CD4-positive, alpha-beta T cell treated with Interleukin-1 beta for 1 hour (primary cell): ENCODE measurements around the gene AQP12B.

Source experiments
- DNase-seq, 2 donors: peaks; one replicate each; pipeline ENCODE4 v3.0.0-alpha.2; 2020 to 2022

AQP12B gene

GRCh38 chr2:240631548-240632305 lies 51.0 kb downstream of the AQP12B start:
- no peak for DNase-seq

GRCh38 chr2:240630771-240631547 lies 51.7 kb downstream of the AQP12B start:
- no peak for DNase-seq

- DNase-seq, result no peak
These were observed 52.5 kb downstream of the AQP12B start for GRCh38 chr2:240629968-240630770.

GRCh38 chr2:240629619-240629967 lies 53.1 kb downstream of the AQP12B start:
- no peak for DNase-seq

GRCh38 chr2:240628808-240629618 lies 53.7 kb downstream of the AQP12B start:
- DNase-seq, result no peak

GRCh38 chr2:240628507-240628807 lies 54.2 kb downstream of the AQP12B start:
- DNase-seq, result no peak

- DNase-seq, result no peak
These were observed 54.8 kb downstream of the AQP12B start for GRCh38 chr2:240627736-240628506.

- DNase-seq, result peak; percentile 27 to 65
These were observed 56.0 kb downstream of the AQP12B start for GRCh38 chr2:240626531-240627300.
